ENCODE measurements around the gene TUBA1A. TPM values are rescaled to one million over a fixed set of nuclear protein-coding genes. Genes with fewer than 3 reads are reported as not detected.
A peak's percentile ranks its signal among the peaks of the same experiment; 100 is the strongest.
"Not testable (repeated sequence)": the region's sequence is repeated elsewhere in the genome, so short reads cannot be mapped to it uniquely, and the experiment has no call there.

Gene TUBA1A
- total RNA-seq, 1 donor, result 834 TPM

DNA sequence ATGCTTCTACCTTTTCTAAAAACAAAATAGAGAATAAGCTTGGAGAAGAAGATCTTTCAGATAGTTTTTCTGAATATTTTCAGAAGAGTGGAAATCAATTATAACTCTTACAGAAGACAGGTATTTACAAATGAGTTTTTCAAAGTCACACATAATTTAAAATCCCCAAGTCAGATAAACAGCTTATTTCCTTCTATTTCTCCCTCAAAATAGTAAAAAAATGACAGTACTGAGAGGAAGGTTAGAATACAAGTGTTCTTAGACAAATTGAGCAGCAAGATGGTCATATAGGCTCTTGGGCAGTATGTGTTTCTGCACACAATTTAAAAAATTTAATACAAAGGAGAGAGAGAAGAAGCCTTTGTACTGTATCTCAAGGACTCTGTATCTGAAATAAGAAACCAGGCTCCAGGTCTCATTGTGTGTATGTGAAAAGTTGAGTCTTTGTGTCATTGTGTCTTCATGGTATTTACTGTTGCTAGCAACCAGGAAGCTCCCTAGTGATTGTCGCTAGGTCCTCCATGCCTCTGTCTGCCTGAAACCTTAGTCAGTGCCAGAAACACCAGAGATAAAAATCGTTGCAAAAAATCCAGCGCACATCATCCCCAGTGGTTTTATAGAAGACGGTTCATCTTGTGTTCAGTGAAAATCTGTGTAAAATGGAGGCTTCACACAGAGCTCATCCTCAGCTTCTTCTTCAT, 12.9 kb upstream of the TUBA1A start:
- no peak overlapping the region for H3K4me3 ChIP-seq (ENCODE audit: low read depth, low read length)
- TF ChIP-seq, protein P1, sequence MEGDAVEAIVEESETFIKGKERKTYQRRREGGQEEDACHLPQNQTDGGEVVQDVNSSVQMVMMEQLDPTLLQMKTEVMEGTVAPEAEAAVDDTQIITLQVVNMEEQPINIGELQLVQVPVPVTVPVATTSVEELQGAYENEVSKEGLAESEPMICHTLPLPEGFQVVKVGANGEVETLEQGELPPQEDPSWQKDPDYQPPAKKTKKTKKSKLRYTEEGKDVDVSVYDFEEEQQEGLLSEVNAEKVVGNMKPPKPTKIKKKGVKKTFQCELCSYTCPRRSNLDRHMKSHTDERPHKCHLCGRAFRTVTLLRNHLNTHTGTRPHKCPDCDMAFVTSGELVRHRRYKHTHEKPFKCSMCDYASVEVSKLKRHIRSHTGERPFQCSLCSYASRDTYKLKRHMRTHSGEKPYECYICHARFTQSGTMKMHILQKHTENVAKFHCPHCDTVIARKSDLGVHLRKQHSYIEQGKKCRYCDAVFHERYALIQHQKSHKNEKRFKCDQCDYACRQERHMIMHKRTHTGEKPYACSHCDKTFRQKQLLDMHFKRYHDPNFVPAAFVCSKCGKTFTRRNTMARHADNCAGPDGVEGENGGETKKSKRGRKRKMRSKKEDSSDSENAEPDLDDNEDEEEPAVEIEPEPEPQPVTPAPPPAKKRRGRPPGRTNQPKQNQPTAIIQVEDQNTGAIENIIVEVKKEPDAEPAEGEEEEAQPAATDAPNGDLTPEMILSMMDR (IDR thresholded peaks at IDR 0.05; ENCODE audit: insufficient read depth, low read depth, low read length), result no peak
- DNase-seq (ENCODE audit: low read depth), result peak; percentile 71

DNA sequence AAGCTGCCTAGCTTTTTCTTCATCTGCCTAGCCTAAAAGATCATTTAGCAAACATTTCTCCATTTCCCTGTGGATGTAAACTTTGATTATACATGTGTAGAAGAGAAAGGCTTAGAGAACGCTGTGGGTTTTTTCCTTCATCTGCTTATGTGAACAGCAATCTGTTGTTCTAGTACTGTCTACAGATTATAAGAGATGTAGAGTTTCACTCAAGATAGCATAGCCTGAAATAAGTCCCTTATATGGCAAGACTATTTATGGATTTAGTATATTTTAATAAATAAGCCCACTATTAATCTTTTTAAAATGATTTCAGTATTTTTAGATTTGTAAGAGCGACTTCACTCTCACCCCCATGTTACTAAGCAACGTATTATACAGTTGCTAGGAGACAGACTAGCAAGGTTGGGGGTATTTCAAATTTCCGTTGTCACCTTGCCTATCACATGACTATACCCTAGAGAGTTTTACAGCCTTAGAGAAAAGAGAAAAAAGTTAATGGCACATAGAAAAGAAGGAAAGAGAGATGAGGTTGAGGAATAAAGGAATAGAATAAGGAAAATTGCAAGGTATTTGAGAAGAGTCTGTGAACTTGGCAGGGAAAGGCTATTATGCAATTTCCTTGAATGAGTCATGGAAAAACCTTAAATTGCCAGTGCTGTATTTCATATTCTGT, 12.2 kb upstream of the TUBA1A start:
- H3K4me3 ChIP-seq (ENCODE audit: low read depth, low read length), result peak overlapping the region; percentile 13
- TF ChIP-seq, protein P1 (IDR thresholded peaks at IDR 0.05; ENCODE audit: insufficient read depth, low read depth, low read length), result no peak
- peak; percentile 93 for DNase-seq (ENCODE audit: low read depth)

- TF ChIP-seq, protein P1 (IDR thresholded peaks at IDR 0.05; ENCODE audit: insufficient read depth, low read depth, low read length), result no peak
- DNase-seq (ENCODE audit: low read depth), result peak; percentile 55
- H3K4me3 ChIP-seq (ENCODE audit: low read depth, low read length), result no peak overlapping the region
Measured at GRCh38 chr12:49198431-49199155, 9.7 kb upstream of the TUBA1A start.

DNA sequence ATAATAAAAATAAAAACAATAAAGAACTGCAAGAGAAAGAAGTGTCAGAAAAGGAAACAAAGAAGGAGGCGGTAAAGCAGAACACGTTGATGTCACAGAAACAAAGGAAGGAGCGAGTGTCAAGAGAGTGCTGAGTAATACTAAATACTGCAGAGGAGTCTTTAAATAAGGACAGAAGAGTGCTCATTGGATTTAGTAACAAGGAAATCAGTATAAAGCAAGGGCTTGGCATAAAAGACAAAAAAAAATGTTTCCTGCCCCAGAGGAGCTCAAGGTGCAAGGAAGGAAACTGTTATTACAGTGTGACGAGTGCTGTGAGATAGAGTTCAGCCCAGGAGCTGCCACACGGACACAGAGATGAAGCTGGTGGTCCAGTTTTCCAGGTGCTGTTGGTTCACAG, 8.4 kb upstream of the TUBA1A start:
- DNase-seq (ENCODE audit: low read depth), result no peak

DNA sequence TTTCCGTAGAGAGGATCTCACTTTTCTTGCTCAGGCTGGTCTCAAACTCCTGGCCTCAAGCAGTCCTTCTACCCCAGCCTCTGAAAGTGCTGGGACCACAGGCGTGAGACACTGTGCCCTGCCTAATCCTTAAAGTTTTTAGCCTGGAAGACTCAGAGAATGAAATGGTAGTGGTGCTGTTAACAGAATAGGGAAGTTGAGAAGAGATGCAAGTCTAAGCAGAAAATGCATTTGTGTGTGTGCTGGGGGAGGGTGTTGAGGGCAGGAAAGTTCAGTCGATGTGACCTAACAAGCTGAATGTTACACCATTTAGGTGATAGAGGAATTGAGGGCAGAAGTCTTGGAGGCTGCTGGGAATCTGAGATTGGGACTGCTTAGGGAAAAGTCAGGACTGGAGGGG, 6.9 kb upstream of the TUBA1A start:
- H3K4me3 ChIP-seq (ENCODE audit: low read depth, low read length), result no peak overlapping the region
- TF ChIP-seq, protein P1 (IDR thresholded peaks at IDR 0.05; ENCODE audit: insufficient read depth, low read depth, low read length), result no peak
- no peak for DNase-seq (ENCODE audit: low read depth)

More for the DNA sequence above, 8.4 kb upstream of the TUBA1A start:
- TF ChIP-seq, protein P1 (IDR thresholded peaks at IDR 0.05; ENCODE audit: insufficient read depth, low read depth, low read length), result no peak
- no peak overlapping the region for H3K4me3 ChIP-seq (ENCODE audit: low read depth, low read length)

GRCh38 chr12:49193746-49194145, 4.9 kb upstream of the TUBA1A start:
- H3K4me3 ChIP-seq (ENCODE audit: low read depth, low read length); DNase-seq (ENCODE audit: low read depth): not testable (repeated sequence)

DNA sequence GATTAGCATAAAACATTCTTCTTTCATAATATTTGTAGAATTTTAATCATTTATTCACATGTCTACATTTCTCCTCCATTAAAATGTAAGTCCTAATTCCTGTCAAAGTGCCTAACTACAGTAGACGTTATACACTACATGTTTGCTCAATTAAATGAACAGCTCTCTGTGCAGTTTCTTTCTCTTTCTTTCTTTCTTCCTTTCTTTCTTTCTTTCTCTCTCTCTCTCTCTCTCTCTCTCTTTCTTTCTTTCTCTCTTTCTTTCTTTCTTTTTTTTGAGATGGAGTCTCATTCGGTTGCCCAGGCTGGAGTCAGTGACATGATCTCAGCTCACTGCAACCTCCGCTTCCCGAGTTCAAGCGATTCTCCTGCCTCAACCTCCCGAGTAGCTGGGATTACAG, 2.6 kb upstream of the TUBA1A start:
- not testable (repeated sequence) for DNase-seq (ENCODE audit: low read depth); H3K4me3 ChIP-seq (ENCODE audit: low read depth, low read length)

Measured in fibroblast of villous mesenchyme (primary cell).